ENCODE results near the gene SYN1. TPM values are rescaled to one million over a fixed set of nuclear protein-coding genes. Genes with fewer than 3 reads are reported as not detected.

Gene SYN1
- total RNA-seq, 4 donors from 2014 or later = 1.0 to 3.1 (median 1.3) TPM; not detected in 1

DNA sequence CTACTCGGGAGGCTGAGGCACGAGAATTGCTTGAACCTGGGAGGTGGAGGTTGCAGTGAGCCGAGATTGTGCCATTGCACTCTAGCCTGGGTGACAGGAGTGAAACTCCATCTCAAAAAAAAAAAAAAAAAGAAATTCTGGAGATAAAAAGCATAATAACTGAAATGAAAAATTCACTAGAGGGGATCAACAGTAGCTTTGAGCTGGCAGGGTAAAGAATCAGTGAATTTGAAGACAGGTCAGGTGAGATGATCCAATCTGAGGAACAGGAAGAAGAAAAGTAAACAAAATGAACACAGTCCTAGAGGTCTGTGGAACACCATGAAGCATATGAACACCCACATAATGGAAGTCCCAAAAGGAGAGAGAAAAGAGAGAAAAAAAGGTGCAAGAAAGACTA, 22.4 kb downstream of the SYN1 start:
- TF ChIP-seq, protein P1, sequence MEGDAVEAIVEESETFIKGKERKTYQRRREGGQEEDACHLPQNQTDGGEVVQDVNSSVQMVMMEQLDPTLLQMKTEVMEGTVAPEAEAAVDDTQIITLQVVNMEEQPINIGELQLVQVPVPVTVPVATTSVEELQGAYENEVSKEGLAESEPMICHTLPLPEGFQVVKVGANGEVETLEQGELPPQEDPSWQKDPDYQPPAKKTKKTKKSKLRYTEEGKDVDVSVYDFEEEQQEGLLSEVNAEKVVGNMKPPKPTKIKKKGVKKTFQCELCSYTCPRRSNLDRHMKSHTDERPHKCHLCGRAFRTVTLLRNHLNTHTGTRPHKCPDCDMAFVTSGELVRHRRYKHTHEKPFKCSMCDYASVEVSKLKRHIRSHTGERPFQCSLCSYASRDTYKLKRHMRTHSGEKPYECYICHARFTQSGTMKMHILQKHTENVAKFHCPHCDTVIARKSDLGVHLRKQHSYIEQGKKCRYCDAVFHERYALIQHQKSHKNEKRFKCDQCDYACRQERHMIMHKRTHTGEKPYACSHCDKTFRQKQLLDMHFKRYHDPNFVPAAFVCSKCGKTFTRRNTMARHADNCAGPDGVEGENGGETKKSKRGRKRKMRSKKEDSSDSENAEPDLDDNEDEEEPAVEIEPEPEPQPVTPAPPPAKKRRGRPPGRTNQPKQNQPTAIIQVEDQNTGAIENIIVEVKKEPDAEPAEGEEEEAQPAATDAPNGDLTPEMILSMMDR (IDR thresholded peaks at IDR 0.05) = no peak
- DNase-seq (ENCODE audit: low spot score) = no peak
- no peak for ATAC-seq (ENCODE audit: low FRiP score)

DNA sequence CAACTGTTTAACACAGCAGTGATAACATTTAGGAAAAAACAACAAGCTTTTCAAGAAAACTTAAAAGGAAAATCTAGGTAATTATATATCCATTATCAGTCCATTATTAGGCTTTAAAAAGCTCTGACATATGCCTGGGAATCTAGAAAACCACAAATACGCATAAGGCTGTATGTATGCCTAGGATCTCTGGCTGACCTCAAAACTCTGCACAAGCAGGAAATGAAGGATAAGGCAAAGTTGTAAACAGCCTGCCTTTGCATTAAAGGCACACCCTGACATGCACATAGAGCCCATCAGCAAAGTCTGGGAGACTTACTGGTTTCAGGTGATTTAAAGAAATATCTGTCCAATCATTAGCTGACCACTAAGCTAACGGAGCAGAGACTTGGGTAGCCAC, 23.4 kb downstream of the SYN1 start:
- ATAC-seq (ENCODE audit: low FRiP score) (no peak), DNase-seq (ENCODE audit: low spot score) (no peak)
- TF ChIP-seq, protein P1 (IDR thresholded peaks at IDR 0.05) = no peak

DNA sequence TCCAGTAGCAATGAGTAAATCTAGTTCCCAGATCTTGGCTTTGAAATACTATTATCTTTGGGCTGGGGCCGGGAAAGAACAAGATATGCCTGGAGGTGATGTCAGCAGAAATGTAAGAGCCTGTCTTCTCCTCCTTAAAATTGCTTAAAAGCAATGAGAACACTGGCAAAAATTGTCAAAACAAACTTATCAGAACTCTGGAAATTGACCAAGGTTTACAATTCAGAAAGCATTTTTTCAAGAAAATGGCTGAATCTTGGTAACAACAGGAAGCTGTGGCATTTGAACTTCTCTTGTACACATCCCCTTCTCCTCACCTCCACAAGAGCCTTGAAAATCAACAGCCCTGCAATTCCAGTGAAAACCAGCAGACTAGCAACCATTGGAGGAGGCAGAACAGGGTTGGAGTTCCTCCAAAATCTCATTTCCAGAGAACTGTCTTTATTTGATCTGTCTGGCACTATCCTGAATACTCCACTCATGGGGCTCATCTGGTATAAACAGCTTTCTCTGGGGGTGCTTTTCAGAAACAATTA, 23.9 kb downstream of the SYN1 start:
- ATAC-seq (ENCODE audit: low FRiP score) (peak; percentile 73), DNase-seq (ENCODE audit: low spot score) (no peak)
- TF ChIP-seq, protein P1 (IDR thresholded peaks at IDR 0.05) = no peak

DNA sequence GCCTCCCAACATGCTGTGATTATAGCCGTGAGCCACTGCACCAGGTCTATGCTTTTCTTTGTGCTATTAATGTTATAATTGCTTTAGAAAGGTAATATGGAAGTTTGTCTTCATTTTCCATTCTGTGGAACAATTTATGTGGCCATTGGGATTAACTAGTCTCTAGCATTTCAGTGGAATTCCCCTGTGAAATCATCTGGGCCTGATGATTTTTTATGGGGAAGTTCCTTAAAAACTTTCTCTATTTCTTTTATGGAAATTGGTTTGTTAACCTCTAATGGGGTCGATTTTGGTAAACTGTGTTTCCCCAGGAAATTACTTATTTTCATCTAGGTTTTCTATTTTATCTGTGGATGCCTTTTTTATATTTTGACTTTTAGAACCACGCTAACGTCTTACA, 26.1 kb downstream of the SYN1 start:
- no peak for ATAC-seq (ENCODE audit: low FRiP score)

DNA sequence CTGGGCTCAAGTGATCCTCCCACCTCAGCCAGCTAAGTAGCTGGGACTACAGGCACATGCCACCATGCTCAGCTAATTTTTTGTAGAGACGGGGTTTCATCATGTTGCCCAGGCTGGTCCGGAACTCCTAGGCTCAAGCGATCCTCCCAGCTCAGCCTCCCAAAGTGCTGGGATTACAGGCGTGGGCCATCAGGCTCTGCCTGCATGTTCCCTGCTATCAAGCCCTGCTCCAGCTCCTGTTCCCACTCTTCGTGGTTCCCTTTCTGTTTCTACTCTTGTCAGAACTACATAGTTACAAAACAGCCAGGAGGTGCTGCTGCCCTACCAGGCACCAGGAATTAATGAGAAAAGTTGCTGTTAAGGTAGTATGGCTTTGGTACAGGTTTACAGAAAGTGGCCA, 28.7 kb downstream of the SYN1 start:
- TF ChIP-seq, protein P1 (IDR thresholded peaks at IDR 0.05) = no peak
- DNase-seq (ENCODE audit: low spot score) (no peak), ATAC-seq (ENCODE audit: low FRiP score) (no peak)

More for the DNA sequence above, 26.1 kb downstream of the SYN1 start:
- DNase-seq (ENCODE audit: low spot score) = no peak
- TF ChIP-seq, protein P1 (IDR thresholded peaks at IDR 0.05) = no peak

DNA sequence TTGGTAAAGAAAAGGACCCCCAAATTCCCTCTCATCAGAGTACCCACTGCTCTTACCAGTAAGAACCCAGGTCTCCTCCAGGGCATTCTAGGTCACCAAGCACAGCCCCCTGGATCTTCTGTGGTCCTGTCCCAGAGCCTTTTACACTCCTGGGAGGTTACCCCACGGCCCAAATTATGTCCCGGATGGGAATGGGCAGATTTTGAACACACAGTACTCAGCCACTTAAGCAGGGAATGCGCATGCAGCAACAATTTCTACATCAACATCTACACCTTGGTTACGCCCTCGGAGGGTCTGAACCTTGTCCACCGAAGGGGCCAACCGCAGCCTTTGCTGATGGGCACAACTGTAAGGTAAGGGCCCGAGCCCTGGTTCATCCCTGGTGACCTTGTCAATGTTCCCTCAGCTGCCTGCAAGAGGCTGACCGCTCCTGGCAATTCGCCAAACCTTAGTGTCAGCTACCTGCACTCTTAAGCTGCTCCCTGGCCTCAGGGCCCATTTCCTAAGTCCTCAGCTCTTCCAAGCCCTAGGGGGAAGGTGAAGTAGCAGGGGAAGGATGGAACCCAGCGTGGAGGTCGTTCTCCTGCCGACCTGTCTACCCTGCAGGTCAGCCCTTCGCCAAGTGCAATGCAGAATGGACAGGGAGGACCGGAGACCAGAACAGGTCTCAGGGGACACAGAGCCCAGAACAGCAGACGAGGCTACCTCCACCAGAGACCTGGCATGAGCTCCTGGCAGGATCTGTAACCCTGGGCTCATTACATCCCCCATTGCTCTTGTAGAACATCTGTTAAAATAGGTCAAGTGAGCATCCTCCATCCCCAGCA, 31.5 kb downstream of the SYN1 start:
- ATAC-seq (ENCODE audit: low FRiP score) (no peak), DNase-seq (ENCODE audit: low spot score) (no peak)
- TF ChIP-seq, protein P1 (IDR thresholded peaks at IDR 0.05) = no peak

Data from omental fat pad (tissue), 4 donors.